HL-60 (cell line): ENCODE measurements around the gene FAM118A.
"Not testable (repeated sequence)": the region's sequence is repeated elsewhere in the genome, so short reads cannot be mapped to it uniquely, and the experiment has no call there.

Experiments used
- DNase-seq, 2 experiments: peaks; one replicate each; pipeline ENCODE4 v3.0.0-alpha.2; 2010 to 2020; ENCODE audit warnings: low read depth in 1 of 2, low spot score in 1 of 2
- H3K27ac ChIP-seq: fragments of 250-450 bp; sonication (Bioruptor Pico); replicated peaks from 2 replicates; pipeline ENCODE4 v1.5.1; 2020; ENCODE audit warnings: mild to moderate bottlenecking, moderate library complexity
- H3K27me3 ChIP-seq: fragments of 250-450 bp; sonication (Bioruptor Pico); 2 replicates; pipeline ENCODE4 v1.5.1; 2021; ENCODE audit warnings: mild to moderate bottlenecking, moderate library complexity; ENCODE audit not compliant: insufficient read depth, poor library complexity, severe bottlenecking
- H3K4me3 ChIP-seq: replicated peaks from 2 replicates; pipeline ENCODE4 v1.5.1; 2011; ENCODE audit warnings: mild to moderate bottlenecking, control low read depth, low read length; ENCODE audit not compliant: insufficient read depth
- GABPA ChIP-seq: IDR thresholded peaks from 2 replicates; pipeline ENCODE4 v1.6.1; 2012; ENCODE audit warnings: low read depth
- POLR2AphosphoS5 ChIP-seq: IDR thresholded peaks from 2 replicates; pipeline ENCODE4 v1.6.1; 2012; ENCODE audit warnings: low read depth
- REST ChIP-seq: IDR thresholded peaks from 2 replicates; pipeline ENCODE4 v1.6.1; 2012; ENCODE audit warnings: low read depth; ENCODE audit not compliant: insufficient replicate concordance
- SPI1 ChIP-seq: IDR thresholded peaks from 2 replicates; pipeline ENCODE4 v1.6.1; 2012; ENCODE audit warnings: low read depth, mild to moderate bottlenecking, borderline replicate concordance
- TF ChIP-seq, protein P1 (sequence below): IDR thresholded peaks from one replicate; pipeline ENCODE4 v1.5.1; 2011; ENCODE audit warnings: low read length, control low read depth, inconsistent platforms; ENCODE audit not compliant: insufficient read depth

Gene FAM118A

DNA sequence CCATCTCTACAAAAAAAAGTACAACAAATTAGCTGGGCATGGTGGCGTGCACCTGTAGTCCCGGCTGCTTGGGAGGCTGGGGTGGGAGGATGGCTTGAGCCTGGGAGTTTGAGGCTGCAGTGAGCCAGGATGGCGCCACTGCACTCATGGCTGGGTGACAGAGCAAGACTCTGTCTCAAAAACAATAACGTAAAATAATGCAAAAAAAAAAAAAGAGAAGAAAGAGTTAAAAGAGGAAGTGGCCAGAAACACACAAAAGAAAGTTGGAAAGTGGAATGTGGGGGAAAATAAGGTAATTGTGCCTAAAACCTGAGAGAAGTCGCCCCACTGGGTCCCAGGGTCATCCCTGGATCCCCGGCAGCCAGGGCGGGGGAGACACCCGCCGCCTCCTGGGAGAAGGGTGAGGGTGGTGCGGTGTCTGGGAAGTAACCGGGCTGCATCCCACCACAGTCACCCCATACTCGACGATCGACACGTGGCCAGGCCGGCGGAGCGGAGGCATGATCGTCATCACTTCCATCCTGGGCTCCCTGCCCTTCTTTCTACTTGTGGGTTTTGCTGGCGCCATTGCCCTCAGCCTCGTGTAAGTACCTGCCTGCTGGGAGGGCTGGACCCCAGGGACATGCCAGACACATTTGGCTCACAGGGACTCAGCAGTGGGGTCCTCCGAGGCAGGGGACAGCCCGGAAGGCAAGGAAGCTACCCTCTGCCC, 16.8 kb upstream of the FAM118A start:
- Histone ChIP-seq H3K27ac (peak overlapping the region; percentile 79), H3K4me3 (peak overlapping the region; percentile 28), H3K27me3 (no peaks in the 10 kb centered on the region)
- DNase-seq, result peak in 1 of 2 experiments; percentile 62
- TF ChIP-seq, protein P1, sequence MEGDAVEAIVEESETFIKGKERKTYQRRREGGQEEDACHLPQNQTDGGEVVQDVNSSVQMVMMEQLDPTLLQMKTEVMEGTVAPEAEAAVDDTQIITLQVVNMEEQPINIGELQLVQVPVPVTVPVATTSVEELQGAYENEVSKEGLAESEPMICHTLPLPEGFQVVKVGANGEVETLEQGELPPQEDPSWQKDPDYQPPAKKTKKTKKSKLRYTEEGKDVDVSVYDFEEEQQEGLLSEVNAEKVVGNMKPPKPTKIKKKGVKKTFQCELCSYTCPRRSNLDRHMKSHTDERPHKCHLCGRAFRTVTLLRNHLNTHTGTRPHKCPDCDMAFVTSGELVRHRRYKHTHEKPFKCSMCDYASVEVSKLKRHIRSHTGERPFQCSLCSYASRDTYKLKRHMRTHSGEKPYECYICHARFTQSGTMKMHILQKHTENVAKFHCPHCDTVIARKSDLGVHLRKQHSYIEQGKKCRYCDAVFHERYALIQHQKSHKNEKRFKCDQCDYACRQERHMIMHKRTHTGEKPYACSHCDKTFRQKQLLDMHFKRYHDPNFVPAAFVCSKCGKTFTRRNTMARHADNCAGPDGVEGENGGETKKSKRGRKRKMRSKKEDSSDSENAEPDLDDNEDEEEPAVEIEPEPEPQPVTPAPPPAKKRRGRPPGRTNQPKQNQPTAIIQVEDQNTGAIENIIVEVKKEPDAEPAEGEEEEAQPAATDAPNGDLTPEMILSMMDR, result no peak
- peak; percentile 98 for TF ChIP-seq SPI1
- no peak for TF ChIP-seq REST
- TF ChIP-seq POLR2AphosphoS5, result peak; percentile 44; the same call in 1 of the 2 replicates

GRCh38 chr22:45294030-45294429, 15.7 kb upstream of the FAM118A start:
- Histone ChIP-seq H3K27ac (no peak overlapping the region), H3K4me3 (peak overlapping the region; percentile 28), H3K27me3 (no peaks in the 10 kb centered on the region)
- TF ChIP-seq SPI1, result no peak
- TF ChIP-seq POLR2AphosphoS5, result no peak
- TF ChIP-seq, protein P1, result no peak
- no peak for TF ChIP-seq GABPA
- no peak for TF ChIP-seq REST
- DNase-seq, result no peak

- not testable (repeated sequence) for H3K27me3 ChIP-seq, H3K27ac ChIP-seq, H3K4me3 ChIP-seq, DNase-seq
These were observed 14.7 kb upstream of the FAM118A start for GRCh38 chr22:45295004-45295403.

GRCh38 chr22:45295492-45295891, 14.2 kb upstream of the FAM118A start:
- Histone ChIP-seq H3K27me3 (no peaks in the 10 kb centered on the region), H3K4me3 (no peak overlapping the region), H3K27ac (no peak overlapping the region)
- TF ChIP-seq, protein P1, result no peak
- TF ChIP-seq GABPA, result no peak
- TF ChIP-seq SPI1, result no peak
- no peak for TF ChIP-seq REST
- no peak for TF ChIP-seq POLR2AphosphoS5
- no peak for DNase-seq
